Measurements from ENCODE around the gene CREB1. TPM values are rescaled to one million over a fixed set of nuclear protein-coding genes. Genes with fewer than 3 reads are reported as not detected.

The CREB1 gene
- total RNA-seq, 4 donors from 2014 or later: 56.1 to 105 (median 59.2) TPM

DNA sequence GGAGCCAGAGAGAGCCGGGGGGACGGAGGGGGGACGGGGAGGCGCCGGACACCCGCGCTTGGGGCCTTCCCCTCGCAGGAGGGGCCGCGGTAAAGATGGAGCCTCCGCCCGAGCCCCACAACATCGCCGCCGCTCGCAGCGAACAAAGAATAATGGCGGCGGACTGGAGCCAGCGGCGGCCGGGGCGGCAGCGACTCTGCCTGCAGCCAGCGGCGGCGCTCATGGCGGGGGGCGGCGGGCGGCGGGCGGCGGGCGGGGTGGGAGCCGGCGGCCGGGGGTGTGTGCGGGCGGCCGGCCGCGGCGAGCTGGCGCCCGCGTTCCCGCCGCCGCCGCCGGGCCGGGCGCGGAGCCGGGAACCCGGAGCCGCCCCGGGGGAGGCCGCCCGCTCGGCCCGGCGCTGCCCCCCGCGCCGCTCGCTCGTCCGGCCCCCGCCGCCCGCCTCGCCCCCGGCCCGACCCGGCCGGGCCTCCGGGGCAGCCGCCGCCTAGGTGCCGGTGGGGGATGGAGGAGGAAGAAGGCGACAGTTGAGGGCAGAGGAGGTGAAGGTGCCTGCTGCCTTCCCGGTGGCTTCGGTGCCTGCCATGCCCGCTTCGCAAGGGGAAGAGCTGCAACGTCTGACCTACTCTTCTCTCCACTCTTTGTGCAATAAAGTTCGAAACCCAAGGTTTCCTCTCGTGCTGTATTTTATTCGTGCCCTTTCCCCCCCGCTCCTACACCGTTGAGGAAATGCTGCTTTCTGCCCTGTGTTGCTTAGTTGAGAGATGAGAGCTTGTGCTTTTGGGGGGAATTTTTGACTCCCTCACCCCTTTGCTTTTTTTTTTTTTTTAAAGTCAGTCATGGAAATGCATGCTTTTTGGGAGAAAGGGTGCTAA, 634 bp downstream of the CREB1 start:
- Histone ChIP-seq H3K27ac (peak overlapping the region; percentile 97 to 98 (median 97)), H3K4me1 (peaks cover 34% of the 10 kb centered on the region in 2 donors), H3K36me3 (no peaks in the 10 kb centered on the region), H3K9me3 (no peaks in the 10 kb centered on the region), H3K4me3 (replicated peaks in 1 of 3) (peak overlapping the region in 2 of 3 donors; percentile 65 to 82), H3K27me3 (no peaks in the 10 kb centered on the region)
- peak; percentile 54 to 58 for DNase-seq
- TF ChIP-seq POLR2A (IDR thresholded peaks at IDR 0.05): peak in 1 of 2 donors; percentile 6
- TF ChIP-seq, protein P1, sequence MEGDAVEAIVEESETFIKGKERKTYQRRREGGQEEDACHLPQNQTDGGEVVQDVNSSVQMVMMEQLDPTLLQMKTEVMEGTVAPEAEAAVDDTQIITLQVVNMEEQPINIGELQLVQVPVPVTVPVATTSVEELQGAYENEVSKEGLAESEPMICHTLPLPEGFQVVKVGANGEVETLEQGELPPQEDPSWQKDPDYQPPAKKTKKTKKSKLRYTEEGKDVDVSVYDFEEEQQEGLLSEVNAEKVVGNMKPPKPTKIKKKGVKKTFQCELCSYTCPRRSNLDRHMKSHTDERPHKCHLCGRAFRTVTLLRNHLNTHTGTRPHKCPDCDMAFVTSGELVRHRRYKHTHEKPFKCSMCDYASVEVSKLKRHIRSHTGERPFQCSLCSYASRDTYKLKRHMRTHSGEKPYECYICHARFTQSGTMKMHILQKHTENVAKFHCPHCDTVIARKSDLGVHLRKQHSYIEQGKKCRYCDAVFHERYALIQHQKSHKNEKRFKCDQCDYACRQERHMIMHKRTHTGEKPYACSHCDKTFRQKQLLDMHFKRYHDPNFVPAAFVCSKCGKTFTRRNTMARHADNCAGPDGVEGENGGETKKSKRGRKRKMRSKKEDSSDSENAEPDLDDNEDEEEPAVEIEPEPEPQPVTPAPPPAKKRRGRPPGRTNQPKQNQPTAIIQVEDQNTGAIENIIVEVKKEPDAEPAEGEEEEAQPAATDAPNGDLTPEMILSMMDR (IDR thresholded peaks at IDR 0.05): no peak
- intact Hi-C loops (cut with DNase I): loop anchor here (10.0 kb wide), 1 partner anchor 184 kb away; the partner anchor contains the start of gene CCNYL1
- 0% methylated on average over 20 to 24 of the region's 93 CpGs for whole genome bisulfite sequencing, 2 donors

DNA sequence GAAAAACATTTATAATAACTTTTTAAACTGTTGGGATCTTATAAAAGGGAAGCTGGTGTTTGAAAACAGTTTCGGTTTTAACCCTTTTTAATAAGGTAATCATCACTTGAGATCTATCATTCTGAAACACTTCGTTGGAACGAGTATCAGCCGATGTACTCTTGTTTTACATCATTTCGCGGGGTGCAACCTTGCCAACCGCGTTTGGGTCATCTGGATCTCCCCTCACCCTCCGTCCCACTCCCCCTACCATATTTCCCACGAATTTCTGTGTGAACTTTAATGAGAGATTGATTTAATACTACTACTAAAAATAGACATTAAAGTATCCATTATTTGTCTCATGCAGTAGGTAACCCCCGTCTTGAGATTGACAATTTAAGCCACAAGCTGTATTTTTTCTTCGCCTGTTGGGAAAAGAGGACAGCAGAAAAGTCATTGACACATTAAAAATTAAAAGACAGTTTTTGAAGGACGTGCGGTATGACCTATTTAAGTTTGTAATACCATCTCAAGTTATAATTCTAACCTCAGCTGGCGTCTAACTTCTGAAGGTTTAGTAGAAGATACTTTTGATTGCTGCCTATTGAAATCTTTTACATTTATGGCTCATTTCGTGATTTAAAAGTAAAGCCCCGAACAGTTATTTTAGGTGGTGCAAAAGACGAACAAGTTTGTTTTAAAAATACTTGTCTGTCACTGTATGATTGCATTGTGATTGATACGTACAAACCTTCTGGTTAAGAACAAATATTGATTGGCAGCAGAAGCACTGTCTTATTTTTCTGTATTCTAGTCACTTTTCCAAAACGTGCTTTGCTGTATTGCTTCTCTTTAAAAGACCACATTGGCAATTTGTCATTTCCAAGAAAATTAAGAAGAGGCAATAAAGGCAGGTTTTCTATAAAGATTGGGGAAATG, 1.5 kb downstream of the CREB1 start:
- intact Hi-C loops (cut with DNase I): loop anchor here (10.0 kb wide), 1 partner anchor 184 kb away; the partner anchor contains the start of gene CCNYL1

DNA sequence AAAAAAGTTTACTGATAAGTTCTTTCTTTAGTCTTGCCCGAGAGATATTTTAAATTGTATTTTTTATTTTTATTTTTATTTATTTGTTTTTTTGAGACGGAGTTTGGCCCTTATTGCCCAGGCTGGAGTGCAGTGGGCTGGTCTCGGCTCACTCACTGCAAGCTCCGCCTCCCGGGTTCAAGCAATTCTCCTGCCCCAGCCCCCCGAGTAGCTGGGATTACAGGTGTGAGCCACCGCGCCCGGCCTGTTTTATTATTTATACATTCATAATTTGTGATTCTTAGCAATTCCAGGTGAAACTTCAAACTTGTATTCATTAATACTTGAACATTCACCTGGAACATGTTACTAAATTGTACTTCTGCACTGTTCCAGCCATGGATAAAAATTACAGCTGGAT, 2.9 kb downstream of the CREB1 start:
- no peak for TF ChIP-seq POLR2A (IDR thresholded peaks at IDR 0.05)
- TF ChIP-seq, protein P1 (IDR thresholded peaks at IDR 0.05): no peak
- DNase-seq: no peak
- Histone ChIP-seq H3K4me3 (replicated peaks in 1 of 3) (no peak overlapping the region), H3K27me3 (no peaks in the 10 kb centered on the region), H3K36me3 (no peaks in the 10 kb centered on the region), H3K9me3 (no peaks in the 10 kb centered on the region), H3K4me1 (peaks cover 34% of the 10 kb centered on the region in 2 donors), H3K27ac (peak overlapping the region in 1 of 3 donors; percentile 92)
- WGBS, 2 donors: 90 to 93% methylated on average over 9 of the region's 9 CpGs
- intact Hi-C loops (cut with DNase I): loop anchor here (10.0 kb wide), 1 partner anchor 182 kb away; the partner anchor contains the start of gene CCNYL1

More for the DNA sequence above, 1.5 kb downstream of the CREB1 start:
- H3K4me1 ChIP-seq: peaks cover 34% of the 10 kb centered on the region in 2 donors
- H3K27ac ChIP-seq: peak overlapping the region; percentile 90 to 95 (median 92)
- TF ChIP-seq POLR2A (IDR thresholded peaks at IDR 0.05): no peak
- TF ChIP-seq, protein P1 (IDR thresholded peaks at IDR 0.05): no peak
- H3K36me3 ChIP-seq: no peaks in the 10 kb centered on the region
- peak overlapping the region in 2 of 3 donors; percentile 46 to 65 for H3K4me3 ChIP-seq (replicated peaks in 1 of 3)
- no peaks in the 10 kb centered on the region for H3K9me3 ChIP-seq
- DNase-seq: no peak
- 7 to 8% methylated on average over 20 of the region's 20 CpGs for WGBS, 2 donors
- no peaks in the 10 kb centered on the region for H3K27me3 ChIP-seq

DNA sequence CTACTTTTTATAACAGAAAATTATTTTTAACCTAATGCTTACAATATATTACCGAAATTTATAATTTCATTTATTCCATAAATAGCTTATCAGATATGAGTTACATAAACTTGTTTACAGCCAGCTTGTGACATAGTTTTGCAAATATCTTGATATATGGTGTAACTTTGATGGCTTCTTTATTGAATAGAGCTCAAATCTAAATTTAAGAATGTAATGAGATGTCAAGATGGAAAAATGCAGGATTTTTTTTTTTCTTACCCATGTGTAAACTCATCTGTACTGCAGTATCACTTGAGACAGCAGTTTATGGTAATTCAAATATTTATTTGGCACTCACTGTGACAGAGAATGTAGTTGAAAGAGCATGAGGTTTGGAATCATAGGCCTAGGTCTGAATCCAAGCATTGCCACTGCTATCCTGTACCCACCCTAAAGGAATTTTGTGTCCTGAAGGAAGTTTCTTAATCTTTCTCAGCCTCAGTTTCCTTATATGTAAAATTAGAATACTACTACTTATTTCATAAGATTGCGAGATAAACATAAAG, 3.8 kb downstream of the CREB1 start:
- TF ChIP-seq, protein P1 (IDR thresholded peaks at IDR 0.05): no peak
- TF ChIP-seq POLR2A (IDR thresholded peaks at IDR 0.05): no peak
- no peaks in the 10 kb centered on the region for H3K9me3 ChIP-seq
- intact Hi-C loops (cut with DNase I): loop anchor here (10.0 kb wide), 1 partner anchor 181 kb away; the partner anchor contains the start of gene CCNYL1
- peaks cover 30 to 34% of the 10 kb centered on the region in 2 donors for H3K4me1 ChIP-seq
- no peak overlapping the region for H3K4me3 ChIP-seq (replicated peaks in 1 of 3)
- no peaks in the 10 kb centered on the region for H3K36me3 ChIP-seq
- WGBS, 2 donors: 81 to 84% methylated on average over 2 of the region's 2 CpGs
- no peaks in the 10 kb centered on the region for H3K27me3 ChIP-seq
- peak overlapping the region; percentile 6 to 92 (median 7) for H3K27ac ChIP-seq
- no peak for DNase-seq

All from thyroid gland (tissue), 4 donors.